IMR-90 (cell line): ENCODE measurements around the gene RASAL1. TPM values are rescaled to one million over a fixed set of nuclear protein-coding genes. Genes with fewer than 3 reads are reported as not detected.

Source experiments
- ATAC-seq: fragments of 200-7000 bp; cut with Tn5 transposase; 2 replicates; pipeline ENCODE4 v1.9.1; 2020; ENCODE audit warnings: low read depth, mild to moderate bottlenecking, moderate library complexity
- BruUV-seq: library from RNA; stranded (reverse); fragments of 400-500 nt; replicated peaks from 2 replicates; lab custom pipeline; 2021; lab: Mats Ljungman, UMichigan
- CTCF ChIA-PET: fragments of 300-600 bp; formaldehyde crosslinking; extraction: SDS; loops from one replicate; lab custom pipeline; 2021; ENCODE audit warnings: antibody characterized with exemption; lab: Yijun Ruan, JAX
- POLR2A ChIA-PET: fragments of 300-600 bp; sonication (Branson Sonifier 250); formaldehyde crosslinking; loops from one replicate; lab custom pipeline; 2022; ENCODE audit warnings: antibody characterized with exemption; ENCODE audit not compliant: unreplicated experiment; lab: Charles Lee
- DNase-seq: peaks from one replicate; pipeline ENCODE4 v3.0.0; 2013
- H2AFZ ChIP-seq: replicated peaks from 2 replicates; pipeline ENCODE3; 2013; ENCODE audit warnings: low read length, mild to moderate bottlenecking; ENCODE audit not compliant: poor library complexity
- H2AK5ac ChIP-seq: 2 replicates; pipeline ENCODE4 v1.6.1; 2013; ENCODE audit warnings: low read depth, low read length, inconsistent platforms
- H2AK9ac ChIP-seq: replicated peaks from 2 replicates; pipeline ENCODE3; 2013; ENCODE audit warnings: mild to moderate bottlenecking, low read depth, low read length, moderate library complexity; ENCODE audit not compliant: poor library complexity
- H2BK120ac ChIP-seq: 2 replicates; pipeline ENCODE4 v1.6.1; 2013; ENCODE audit warnings: low read depth, low read length, inconsistent platforms
- H2BK15ac ChIP-seq: 3 replicates; pipeline ENCODE4 v1.6.1; 2013; ENCODE audit warnings: low read depth, low read length, inconsistent platforms
- H2BK20ac ChIP-seq: 2 replicates; pipeline ENCODE4 v1.6.1; 2013; ENCODE audit warnings: low read depth, mild to moderate bottlenecking, inconsistent platforms, low read length, moderate library complexity
- H2BK5ac ChIP-seq: 2 replicates; pipeline ENCODE4 v1.6.1; 2013; ENCODE audit warnings: mild to moderate bottlenecking, low read depth, low read length, inconsistent platforms; ENCODE audit not compliant: poor library complexity, severe bottlenecking
- H3K14ac ChIP-seq: replicated peaks from 2 replicates; pipeline ENCODE4 v1.6.1; 2013; ENCODE audit warnings: low read depth, low read length, inconsistent platforms
- H3K18ac ChIP-seq: 2 replicates; pipeline ENCODE4 v1.6.1; 2013; ENCODE audit warnings: low read depth, low read length, control low read depth
- H3K23ac ChIP-seq: 2 replicates; pipeline ENCODE4 v1.6.1; 2013; ENCODE audit warnings: low read depth, low read length, inconsistent platforms
- H3K27ac ChIP-seq: 2 replicates; pipeline ENCODE4 v1.5.1; 2013; ENCODE audit warnings: mild to moderate bottlenecking, control low read depth, low read length; ENCODE audit not compliant: insufficient read depth
- H3K27me3 ChIP-seq: 2 replicates; pipeline ENCODE4 v1.6.1; 2013; ENCODE audit warnings: low read length; ENCODE audit not compliant: control insufficient read depth, insufficient read depth
- H3K36me3 ChIP-seq: 2 replicates; pipeline ENCODE4 v1.6.1; 2013; ENCODE audit warnings: low read length, mixed read lengths; ENCODE audit not compliant: control insufficient read depth, insufficient read depth
- H3K4ac ChIP-seq: 2 replicates; pipeline ENCODE4 v1.6.1; 2013; ENCODE audit warnings: low read depth, low read length, inconsistent platforms
- H3K4me1 ChIP-seq: 2 replicates; pipeline ENCODE4 v1.6.1; 2013; ENCODE audit warnings: low read length, mixed read lengths; ENCODE audit not compliant: control insufficient read depth, insufficient read depth
- H3K4me2 ChIP-seq: 2 replicates; pipeline ENCODE4 v1.6.1; 2013; ENCODE audit warnings: low read depth, mild to moderate bottlenecking, control low read depth, low read length, moderate library complexity
- H3K4me3 ChIP-seq: 2 replicates; pipeline ENCODE4 v1.5.1; 2013; ENCODE audit warnings: low read depth, mild to moderate bottlenecking, control low read depth, low read length, moderate library complexity; ENCODE audit not compliant: insufficient read depth
- H3K56ac ChIP-seq: 2 replicates; pipeline ENCODE4 v1.6.1; 2013; ENCODE audit warnings: low read length, inconsistent platforms; ENCODE audit not compliant: insufficient read depth; ENCODE audit errors: extremely low read depth
- H3K79me1 ChIP-seq, 2 experiments: 2 replicates each; pipeline ENCODE4 v1.6.1; 2013; ENCODE audit warnings: low read length in 2 of 2, inconsistent platforms in 1 of 2, low read depth in 1 of 2
- H3K9ac ChIP-seq: 2 replicates; pipeline ENCODE4 v1.6.1; 2013; ENCODE audit warnings: low read depth, low read length, control low read depth
- H3K9me1 ChIP-seq: 2 replicates; pipeline ENCODE4 v1.6.1; 2013; ENCODE audit warnings: low read length, inconsistent platforms; ENCODE audit not compliant: insufficient read depth
- H3K9me3 ChIP-seq: 2 replicates; pipeline ENCODE4 v1.6.1; 2013; ENCODE audit warnings: low read length; ENCODE audit not compliant: control insufficient read depth, insufficient read depth
- H4K20me1 ChIP-seq: 2 replicates; pipeline ENCODE4 v1.6.1; 2013; ENCODE audit warnings: low read length, inconsistent platforms; ENCODE audit not compliant: insufficient read depth
- H4K5ac ChIP-seq: 2 replicates; pipeline ENCODE4 v1.6.1; 2013; ENCODE audit warnings: mild to moderate bottlenecking, low read depth, low read length, control low read depth
- H4K8ac ChIP-seq, 2 experiments: 2 replicates each; pipeline ENCODE4 v1.6.1; 2013; ENCODE audit warnings: low read depth in 2 of 2, low read length in 2 of 2, control low read depth in 1 of 2, inconsistent platforms in 1 of 2
- H4K91ac ChIP-seq: 2 replicates; pipeline ENCODE4 v1.6.1; 2013; ENCODE audit warnings: low read depth, low read length, inconsistent platforms; ENCODE audit not compliant: insufficient read depth
- BHLHE40 ChIP-seq: fragments of 150-350 bp; IDR thresholded peaks from 2 replicates; pipeline ENCODE4 v1.6.1; 2016; ENCODE audit warnings: mild to moderate bottlenecking, low read depth, low read length
- CEBPB ChIP-seq: IDR thresholded peaks from 2 replicates; pipeline ENCODE4 v1.6.1; 2012; ENCODE audit warnings: low read depth, low read length, improper control_type of control experiment
- FOS ChIP-seq: fragments of 150-350 bp; IDR thresholded peaks from 2 replicates; pipeline ENCODE4 v1.6.1; 2016; ENCODE audit warnings: low read depth, low read length
- MAZ ChIP-seq: IDR thresholded peaks from 2 replicates; pipeline ENCODE4 v1.6.1; 2012; ENCODE audit warnings: low read depth, mild to moderate bottlenecking, low read length, improper control_type of control experiment, moderate library complexity, borderline replicate concordance
- MXI1 ChIP-seq: IDR thresholded peaks from 2 replicates; pipeline ENCODE4 v1.6.1; 2012; ENCODE audit warnings: low read depth, mild to moderate bottlenecking, low read length, moderate library complexity, borderline replicate concordance
- NFE2L2 ChIP-seq: fragments of 150-350 bp; IDR thresholded peaks from 2 replicates; pipeline ENCODE4 v1.6.1; 2016; ENCODE audit warnings: low read depth, mild to moderate bottlenecking, low read length
- POLR2A ChIP-seq: IDR thresholded peaks from 2 replicates; pipeline ENCODE4 v1.6.1; 2012; ENCODE audit warnings: mild to moderate bottlenecking, low read depth, low read length
- RAD21 ChIP-seq: IDR thresholded peaks from 2 replicates; pipeline ENCODE4 v1.6.1; 2012; ENCODE audit warnings: low read length, improper control_type of control experiment
- RCOR1 ChIP-seq: IDR thresholded peaks from 2 replicates; pipeline ENCODE4 v1.6.1; 2012; ENCODE audit warnings: mild to moderate bottlenecking, low read length, improper control_type of control experiment; ENCODE audit not compliant: insufficient replicate concordance
- WGBS, 2 experiments: methylation state at CpG; one replicate each; pipeline versions ENCODE4 v1.1.5 to v1.1.7; 2013; ENCODE audit warnings: missing lambda C conversion rate in 2 of 2; ENCODE audit not compliant: insufficient read length in 1 of 2; ENCODE audit errors: extremely low coverage in 2 of 2; 5-methylcytosine and 5-hydroxymethylcytosine counted together
- dilution Hi-C: fragments of 300-500 bp; cut with HindIII; formaldehyde crosslinking; loops from one replicate; pipeline ENCODE4 v1.14.3; 2018; ENCODE audit warnings: low sequenced_read_pairs; ENCODE audit not compliant: unreplicated experiment
- in situ Hi-C: fragments of 300-500 bp; cut with MboI; formaldehyde crosslinking; loops from 3 replicates; pipeline ENCODE4 v1.14.3; 2019; ENCODE audit warnings: low sequenced_read_pairs, inconsistent platforms, mixed read lengths
- intact Hi-C: fragments of 100-400 bp; cut with micrococcal nuclease; formaldehyde crosslinking; loops from 2 replicates; pipeline ENCODE4 v1.10.0; 2022
- polyA plus RNA-seq, 3 experiments: library from polyadenylated mRNA; depleted of rRNA; stranded (reverse); fragments of >200 nt; gene quantifications; 2 replicates each; pipeline ENCODE4 v1.2.3, GENCODE V29; 2012; ENCODE audit warnings: low replicate concordance in 1 of 3
- total RNA-seq: library from RNA; depleted of rRNA; stranded (reverse); fragments of >200 nt; gene quantifications from 2 replicates; pipeline ENCODE4 v1.2.3, GENCODE V29; 2012
- TF ChIP-seq, protein P1 (sequence below): conservative IDR thresholded peaks from 2 replicates; pipeline ENCODE4 v1.5.1; 2012; ENCODE audit warnings: mild to moderate bottlenecking, low read depth, low read length, improper control_type of control experiment
- TF ChIP-seq, protein P2 (sequence below): fragments of 150-350 bp; IDR thresholded peaks from 2 replicates; pipeline ENCODE4 v1.6.1; 2016; ENCODE audit warnings: low read depth, mild to moderate bottlenecking, low read length, moderate library complexity, borderline replicate concordance

Gene RASAL1
- total and polyA plus RNA-seq, 2 of the 4 experiments (the other 2 are of a cell fraction), result not detected

DNA sequence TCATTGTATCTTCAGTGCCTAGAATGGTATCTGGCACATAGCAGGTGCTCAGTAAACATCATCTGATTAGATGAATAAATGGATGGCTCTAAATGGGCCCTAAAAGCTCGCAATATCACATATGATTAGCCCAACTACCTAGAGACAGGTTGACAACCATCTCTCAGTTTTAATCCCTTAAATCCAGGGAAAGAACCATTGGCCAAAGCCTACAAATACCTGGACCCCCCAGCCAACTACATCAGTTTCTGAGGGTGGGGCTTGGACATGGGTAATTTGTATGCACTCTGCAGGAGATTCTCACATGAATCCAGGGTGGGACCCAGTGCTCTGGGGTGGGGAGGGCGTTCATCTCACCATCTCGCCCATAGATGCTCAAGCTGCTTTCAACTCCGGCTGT lies 83.8 kb downstream of the RASAL1 start:
- Histone ChIP-seq H3K14ac (no peak overlapping the region), H3K56ac (no peak overlapping the region), H3K18ac (no peak overlapping the region), H3K79me1 (no peaks in the 10 kb centered on the region), H3K27me3 (peaks cover 20% of the 10 kb centered on the region), H4K5ac (no peak overlapping the region), H4K8ac (no peak overlapping the region), H3K27ac (no peak overlapping the region), H3K4ac (no peak overlapping the region), H3K36me3 (no peaks in the 10 kb centered on the region), H3K9me3 (no peaks in the 10 kb centered on the region), H2AK9ac (no peak overlapping the region), H3K4me3 (no peak overlapping the region), H3K9ac (no peak overlapping the region), H2AK5ac (no peak overlapping the region), H2BK5ac (no peak overlapping the region), H3K4me2 (no peak overlapping the region), H4K20me1 (no peaks in the 10 kb centered on the region), H2BK20ac (no peak overlapping the region), H4K91ac (no peak overlapping the region), H3K9me1 (no peaks in the 10 kb centered on the region), H3K4me1 (no peaks in the 10 kb centered on the region), H2BK120ac (no peak overlapping the region), H2AFZ (no peak overlapping the region), H3K23ac (no peak overlapping the region), H2BK15ac (no peak overlapping the region)
- no peak for TF ChIP-seq RCOR1
- TF ChIP-seq NFE2L2, result no peak
- TF ChIP-seq MXI1, result no peak
- TF ChIP-seq CEBPB, result no peak
- TF ChIP-seq, protein P1, sequence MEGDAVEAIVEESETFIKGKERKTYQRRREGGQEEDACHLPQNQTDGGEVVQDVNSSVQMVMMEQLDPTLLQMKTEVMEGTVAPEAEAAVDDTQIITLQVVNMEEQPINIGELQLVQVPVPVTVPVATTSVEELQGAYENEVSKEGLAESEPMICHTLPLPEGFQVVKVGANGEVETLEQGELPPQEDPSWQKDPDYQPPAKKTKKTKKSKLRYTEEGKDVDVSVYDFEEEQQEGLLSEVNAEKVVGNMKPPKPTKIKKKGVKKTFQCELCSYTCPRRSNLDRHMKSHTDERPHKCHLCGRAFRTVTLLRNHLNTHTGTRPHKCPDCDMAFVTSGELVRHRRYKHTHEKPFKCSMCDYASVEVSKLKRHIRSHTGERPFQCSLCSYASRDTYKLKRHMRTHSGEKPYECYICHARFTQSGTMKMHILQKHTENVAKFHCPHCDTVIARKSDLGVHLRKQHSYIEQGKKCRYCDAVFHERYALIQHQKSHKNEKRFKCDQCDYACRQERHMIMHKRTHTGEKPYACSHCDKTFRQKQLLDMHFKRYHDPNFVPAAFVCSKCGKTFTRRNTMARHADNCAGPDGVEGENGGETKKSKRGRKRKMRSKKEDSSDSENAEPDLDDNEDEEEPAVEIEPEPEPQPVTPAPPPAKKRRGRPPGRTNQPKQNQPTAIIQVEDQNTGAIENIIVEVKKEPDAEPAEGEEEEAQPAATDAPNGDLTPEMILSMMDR, result no peak
- no peak for TF ChIP-seq RAD21
- TF ChIP-seq, protein P2, sequence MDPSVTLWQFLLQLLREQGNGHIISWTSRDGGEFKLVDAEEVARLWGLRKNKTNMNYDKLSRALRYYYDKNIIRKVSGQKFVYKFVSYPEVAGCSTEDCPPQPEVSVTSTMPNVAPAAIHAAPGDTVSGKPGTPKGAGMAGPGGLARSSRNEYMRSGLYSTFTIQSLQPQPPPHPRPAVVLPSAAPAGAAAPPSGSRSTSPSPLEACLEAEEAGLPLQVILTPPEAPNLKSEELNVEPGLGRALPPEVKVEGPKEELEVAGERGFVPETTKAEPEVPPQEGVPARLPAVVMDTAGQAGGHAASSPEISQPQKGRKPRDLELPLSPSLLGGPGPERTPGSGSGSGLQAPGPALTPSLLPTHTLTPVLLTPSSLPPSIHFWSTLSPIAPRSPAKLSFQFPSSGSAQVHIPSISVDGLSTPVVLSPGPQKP, result no peak
- TF ChIP-seq FOS, result no peak
- TF ChIP-seq BHLHE40, result no peak
- TF ChIP-seq POLR2A, result no peak
- TF ChIP-seq MAZ, result no peak
- POLR2A ChIA-PET, result no interaction called here
- no TSS peak for BruUV-seq
- ATAC-seq (no peak), DNase-seq (no peak)
- CTCF ChIA-PET, result no interaction called here
- dilution Hi-C loops, result no loop called here
- in situ Hi-C loops, result no loop called here
- intact Hi-C loops, result no loop called here
- no CpG with 5 or more reads among the region's 4 CpGs for WGBS, 2 experiments
